T-cell (primary cell): ENCODE data around the gene UNC79. TPM values are rescaled to one million over a fixed set of nuclear protein-coding genes. Genes with fewer than 3 reads are reported as not detected.

Experiments
- ATAC-seq, 4 experiments: fragments of 200-7000 bp in 3 of 4; fragments of 150-1000 bp in 1 of 4; cut with Tn5 transposase; replicated peaks in 1 of 4; 1 replicate in 3 of 4; 2 replicates in 1 of 4; pipeline ENCODE4 v1.10.0; 2021; ENCODE audit warnings: moderate library complexity in 3 of 4, mild to moderate bottlenecking in 2 of 4, moderate number of reproducible peaks in 1 of 4
- CTCF ChIA-PET, 2 donors: fragments of 300-600 bp; sonication (Branson Sonifier 250); formaldehyde crosslinking; loops; one replicate each; lab custom pipeline; 2022; ENCODE audit warnings: antibody characterized with exemption in 2 of 2; lab: Charles Lee
- POLR2A ChIA-PET, 2 donors: fragments of 300-600 bp; sonication (Branson Sonifier 250); formaldehyde crosslinking; loops; one replicate each; lab custom pipeline; 2022; ENCODE audit warnings: antibody characterized with exemption in 2 of 2; lab: Charles Lee
- DNase-seq, 35 experiments: peaks; one replicate each; pipeline versions ENCODE4 v3.0.0 to v3.0.0-alpha.2; 2013 to 2023
- H3K27ac ChIP-seq: one replicate; pipeline ENCODE4 v1.5.1; 2013; ENCODE audit warnings: low read length
- H3K27me3 ChIP-seq, 2 experiments: replicated peaks in 1 of 2; 1 replicate in 1 of 2; 2 replicates in 1 of 2; pipeline versions ENCODE4 v1.6.1 to v1.7.0; 2013; ENCODE audit warnings: low read length in 1 of 2, mixed read lengths in 1 of 2; ENCODE audit not compliant: control insufficient read depth in 2 of 2, insufficient read depth in 2 of 2; ENCODE audit errors: extremely low read depth in 1 of 2
- H3K36me3 ChIP-seq, 2 donors: 1 replicate in 1 of 2; 2 replicates in 1 of 2; pipeline versions ENCODE4 v1.6.1 to v1.7.0; 2013; ENCODE audit warnings: low read length in 1 of 2; ENCODE audit not compliant: control insufficient read depth in 2 of 2, insufficient read depth in 1 of 2; ENCODE audit errors: extremely low read depth in 1 of 2
- H3K4me1 ChIP-seq, 2 experiments: 1 replicate in 1 of 2; 2 replicates in 1 of 2; pipeline versions ENCODE4 v1.6.1 to v1.7.0; 2013; ENCODE audit warnings: low read length in 2 of 2, mixed read lengths in 1 of 2; ENCODE audit not compliant: insufficient read depth in 2 of 2, control insufficient read depth in 1 of 2; ENCODE audit errors: extremely low read depth in 1 of 2
- H3K4me3 ChIP-seq, 2 donors: 1 replicate in 1 of 2; 2 replicates in 1 of 2; pipeline versions ENCODE4 v1.5.1 to v1.7.0; 2013; ENCODE audit warnings: mild to moderate bottlenecking in 2 of 2, low read length in 1 of 2, moderate library complexity in 1 of 2; ENCODE audit not compliant: control insufficient read depth in 1 of 2; ENCODE audit errors: extremely low read depth in 1 of 2
- H3K9me3 ChIP-seq: 2 replicates; pipeline ENCODE4 v1.7.0; 2013
- H3K27ac Mint-ChIP-seq, 2 donors: one replicate each; pipeline ENCODE4 v1.8.0; 2020 to 2021; ENCODE audit warnings: mild to moderate bottlenecking in 2 of 2, mixed read lengths in 2 of 2
- H3K27me3 Mint-ChIP-seq, 2 donors: one replicate each; pipeline ENCODE4 v1.8.0; 2021 to 2022; ENCODE audit warnings: mixed read lengths in 2 of 2
- H3K36me3 Mint-ChIP-seq: one replicate; pipeline ENCODE4 v1.8.0; 2021; ENCODE audit warnings: mixed read lengths
- H3K4me1 Mint-ChIP-seq, 3 donors: one replicate each; pipeline ENCODE4 v1.8.0; 2020 to 2022; ENCODE audit warnings: mixed read lengths in 3 of 3, mild to moderate bottlenecking in 1 of 3
- H3K4me3 Mint-ChIP-seq, 3 donors: one replicate each; pipeline ENCODE4 v1.8.0; 2020 to 2022; ENCODE audit warnings: mild to moderate bottlenecking in 3 of 3, mixed read lengths in 3 of 3, moderate library complexity in 3 of 3
- H3K9me3 Mint-ChIP-seq, 3 donors: one replicate each; pipeline ENCODE4 v1.8.0; 2020 to 2022; ENCODE audit warnings: mixed read lengths in 3 of 3
- WGBS: methylation state at CpG from one replicate; pipeline ENCODE4 v1.1.5; 2013; ENCODE audit warnings: missing lambda C conversion rate; ENCODE audit not compliant: insufficient coverage; 5-methylcytosine and 5-hydroxymethylcytosine counted together
- total RNA-seq, 35 experiments: library from RNA in 6 of 35; stranded (reverse) in 6 of 35; fragments of 120-200 nt in 1 of 35; gene quantifications; one replicate each; pipeline versions ENCODE4 v1.2.1 to v1.2.4 and lab custom pipeline; 2013 to 2026

UNC79 gene
- total RNA-seq, 5 donors from 2014 or later (not counting 1 experiment from before 2014, with no cell fraction given): 0.06 to 0.07 TPM; not detected in 3

DNA sequence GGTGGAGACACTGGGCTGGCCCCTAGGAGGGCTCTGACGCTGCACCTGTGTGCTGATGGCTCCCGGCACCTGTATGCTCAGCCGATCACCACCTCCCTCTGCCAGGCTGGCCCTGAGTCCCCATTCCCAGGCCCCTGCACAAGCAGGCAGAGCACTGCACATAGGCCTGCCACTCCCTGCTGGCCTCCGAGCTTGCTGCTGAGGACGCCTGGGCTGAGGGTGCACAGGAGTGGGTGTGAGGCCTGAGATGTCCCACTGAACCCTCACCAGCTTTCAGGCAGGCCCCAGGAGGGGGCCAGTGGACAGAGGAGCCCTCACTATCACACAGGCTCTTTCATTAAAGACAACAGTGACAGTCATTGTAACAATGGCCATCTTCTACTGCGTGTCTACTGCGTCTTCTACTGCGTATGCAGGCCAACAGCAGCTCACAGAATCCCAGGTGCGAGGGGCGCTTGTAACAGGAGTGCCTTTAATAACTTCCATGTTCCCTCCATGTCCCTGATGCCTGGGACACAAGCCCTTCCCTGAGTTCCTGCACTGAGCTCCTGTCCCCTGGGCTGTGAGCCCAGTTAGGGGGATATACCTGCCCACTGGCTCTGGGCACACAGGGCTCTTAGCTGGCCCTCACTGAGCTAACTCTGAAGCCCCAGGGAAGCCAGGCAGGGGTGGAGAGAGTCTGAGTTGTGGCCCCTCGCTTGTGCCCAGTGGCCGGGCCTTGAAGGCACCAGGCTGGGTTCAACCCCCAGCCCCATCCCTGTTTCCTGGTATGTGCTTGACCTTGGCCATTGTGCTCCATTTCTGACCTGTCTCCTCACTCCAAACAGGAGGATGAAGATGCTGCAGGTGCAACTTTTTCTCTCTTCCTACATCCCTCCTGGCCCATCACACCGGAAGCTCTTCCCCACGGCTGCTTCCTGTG, 286.3 kb downstream of the UNC79 start:
- no peak overlapping the region for H3K4me3 ChIP-seq
- WGBS: 85% methylated on average over 11 of the region's 14 CpGs
- Mint-ChIP-seq H3K4me3 (no peak overlapping the region), H3K4me1 (no peaks in the 10 kb centered on the region), H3K27me3 (peaks cover 12 to 13% of the 10 kb centered on the region in 2 donors), H3K9me3 (no peaks in the 10 kb centered on the region), H3K27ac (no peak overlapping the region), H3K36me3 (no peaks in the 10 kb centered on the region)
- no peaks in the 10 kb centered on the region for H3K4me1 ChIP-seq
- H3K27me3 ChIP-seq: peaks cover 0 to 25% of the 10 kb centered on the region in 2 experiments
- no peaks in the 10 kb centered on the region for H3K9me3 ChIP-seq
- ChIA-PET CTCF (interaction anchor here in 1 of 2 donors (1.0 kb wide), 1 partner anchor 15 kb away, joined by 3 read pairs; no protein-coding TSS in a partner anchor), POLR2A (no interaction called here)
- no peak overlapping the region for H3K27ac ChIP-seq
- no peak for DNase-seq
- ATAC-seq: no peak
- H3K36me3 ChIP-seq: no peaks in the 10 kb centered on the region

DNA sequence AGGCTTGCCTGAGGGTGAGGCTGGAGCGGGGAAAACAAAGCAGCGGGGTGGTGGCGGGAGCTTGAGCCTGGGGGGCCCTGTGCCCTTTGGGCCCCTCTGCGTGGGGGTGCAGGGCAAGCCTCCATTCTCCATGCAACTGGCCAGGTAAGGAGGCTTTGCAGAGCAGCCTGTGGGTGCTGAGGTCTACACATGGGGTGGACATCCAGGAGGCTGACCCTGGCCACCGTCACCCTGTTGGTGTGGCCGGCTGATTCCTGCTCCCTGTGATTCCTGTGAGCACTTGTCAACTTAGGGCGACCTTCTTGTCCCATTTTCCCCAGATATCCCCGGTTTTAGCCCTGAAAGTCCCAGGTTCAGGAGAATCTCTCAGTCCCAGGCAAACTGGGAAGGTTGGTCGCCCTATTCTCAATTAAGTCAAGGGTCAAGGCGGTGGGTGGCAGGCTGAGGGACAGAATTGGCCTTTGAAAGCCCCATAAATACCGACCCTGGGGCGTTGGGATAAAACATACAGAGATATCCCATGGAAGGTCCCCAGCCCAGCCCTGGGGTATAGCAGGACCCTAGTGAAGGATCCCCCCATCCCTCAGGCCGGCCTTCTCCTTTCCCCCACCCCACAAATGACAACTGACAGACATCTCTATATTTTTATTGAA, 287.1 kb downstream of the UNC79 start:
- ATAC-seq (no peak), DNase-seq (no peak)
- Histone ChIP-seq H3K9me3 (no peaks in the 10 kb centered on the region), H3K36me3 (no peaks in the 10 kb centered on the region), H3K27ac (no peak overlapping the region), H3K27me3 (peaks cover 0 to 20% of the 10 kb centered on the region in 2 experiments), H3K4me1 (no peaks in the 10 kb centered on the region), H3K4me3 (no peak overlapping the region)
- POLR2A ChIA-PET: no interaction called here
- Mint-ChIP-seq H3K27me3 (peaks cover 12 to 13% of the 10 kb centered on the region in 2 donors), H3K36me3 (no peaks in the 10 kb centered on the region), H3K27ac (no peak overlapping the region), H3K9me3 (no peaks in the 10 kb centered on the region), H3K4me1 (no peaks in the 10 kb centered on the region), H3K4me3 (no peak overlapping the region)
- WGBS: 56% methylated on average over 2 of the region's 13 CpGs
- CTCF ChIA-PET: interaction anchor here in 1 of 2 donors (1.0 kb wide), 1 partner anchor 14 kb away, joined by 3 read pairs; no protein-coding TSS in a partner anchor

DNA sequence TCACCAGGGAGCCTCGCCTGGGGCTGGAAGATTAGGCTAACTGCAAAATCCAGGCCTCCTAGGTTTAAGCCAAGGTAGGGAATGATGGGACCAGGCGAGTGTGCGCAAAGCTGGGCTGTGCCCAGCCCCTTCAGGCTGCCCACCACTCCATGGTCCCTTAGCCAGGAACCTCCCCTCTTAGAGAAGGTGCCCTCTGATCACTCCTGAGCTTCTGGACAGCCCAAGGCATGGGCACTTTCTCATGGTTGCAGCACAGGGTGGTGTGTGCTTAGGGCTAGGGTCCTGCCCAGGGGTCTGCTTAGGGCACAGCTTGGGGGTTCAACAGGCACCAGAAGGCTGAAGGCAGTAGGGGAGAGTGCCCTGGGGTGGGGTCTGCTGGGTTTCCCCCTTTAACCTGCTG, 288.5 kb downstream of the UNC79 start:
- H3K4me3 Mint-ChIP-seq: no peak overlapping the region
- H3K36me3 ChIP-seq: no peaks in the 10 kb centered on the region
- no peak overlapping the region for H3K4me3 ChIP-seq
- ChIA-PET CTCF (no interaction called here), POLR2A (no interaction called here)
- H3K9me3 Mint-ChIP-seq: no peaks in the 10 kb centered on the region
- H3K36me3 Mint-ChIP-seq: no peaks in the 10 kb centered on the region
- no peaks in the 10 kb centered on the region for H3K9me3 ChIP-seq
- DNase-seq: no peak
- peaks cover 0 to 10% of the 10 kb centered on the region in 2 experiments for H3K27me3 ChIP-seq
- no peak overlapping the region for H3K27ac Mint-ChIP-seq
- no peaks in the 10 kb centered on the region for H3K4me1 ChIP-seq
- no peak for ATAC-seq
- H3K27me3 Mint-ChIP-seq: peaks cover 10 to 13% of the 10 kb centered on the region in 2 donors
- 0% methylated on average over 1 of the region's 3 CpGs for WGBS
- no peak overlapping the region for H3K27ac ChIP-seq
- H3K4me1 Mint-ChIP-seq: no peaks in the 10 kb centered on the region

- WGBS: 72% methylated on average over 8 of the region's 12 CpGs
- peaks cover 3 to 7% of the 10 kb centered on the region in 2 donors for H3K27me3 Mint-ChIP-seq
- ChIA-PET CTCF (no interaction called here), POLR2A (no interaction called here)
- no peaks in the 10 kb centered on the region for H3K9me3 ChIP-seq
- H3K4me1 Mint-ChIP-seq: no peaks in the 10 kb centered on the region
- H3K4me3 ChIP-seq: no peak overlapping the region
- no peaks in the 10 kb centered on the region for H3K4me1 ChIP-seq
- H3K36me3 Mint-ChIP-seq: no peaks in the 10 kb centered on the region
- H3K27me3 ChIP-seq: peaks cover 0 to 8% of the 10 kb centered on the region in 2 experiments
- no peak overlapping the region for H3K4me3 Mint-ChIP-seq
- H3K36me3 ChIP-seq: no peaks in the 10 kb centered on the region
- no peak overlapping the region for H3K27ac Mint-ChIP-seq
- DNase-seq (no peak), ATAC-seq (no peak)
- no peak overlapping the region for H3K27ac ChIP-seq
- H3K9me3 Mint-ChIP-seq: no peaks in the 10 kb centered on the region
Observed at GRCh38 chr14:93720076-93720815, 289.5 kb downstream of the UNC79 start.

- H3K27me3 Mint-ChIP-seq: peaks cover 0 to under 1% of the 10 kb centered on the region in 2 donors
- H3K4me1 ChIP-seq: no peaks in the 10 kb centered on the region
- ATAC-seq (no peak), DNase-seq (peak in 1 of 35 experiments; percentile 6)
- H3K4me1 Mint-ChIP-seq: no peaks in the 10 kb centered on the region
- CTCF ChIA-PET: no interaction called here
- H3K27ac Mint-ChIP-seq: no peak overlapping the region
- no peaks in the 10 kb centered on the region for H3K36me3 ChIP-seq
- 76% methylated on average over 9 of the region's 13 CpGs for WGBS
- H3K27ac ChIP-seq: no peak overlapping the region
- peaks cover 0 to 7% of the 10 kb centered on the region in 2 experiments for H3K27me3 ChIP-seq
- POLR2A ChIA-PET: no interaction called here
- no peaks in the 10 kb centered on the region for H3K9me3 Mint-ChIP-seq
- no peaks in the 10 kb centered on the region for H3K9me3 ChIP-seq
- no peak overlapping the region for H3K4me3 Mint-ChIP-seq
- no peak overlapping the region for H3K4me3 ChIP-seq
- no peaks in the 10 kb centered on the region for H3K36me3 Mint-ChIP-seq
Observed at GRCh38 chr14:93720981-93721483, 290.3 kb downstream of the UNC79 start.

- no peaks in the 10 kb centered on the region for H3K36me3 ChIP-seq
- H3K9me3 Mint-ChIP-seq: no peaks in the 10 kb centered on the region
- peaks cover 0 to 2% of the 10 kb centered on the region in 2 donors for H3K27me3 Mint-ChIP-seq
- H3K4me3 Mint-ChIP-seq: no peak overlapping the region
- no peaks in the 10 kb centered on the region for H3K4me1 Mint-ChIP-seq
- no peak overlapping the region for H3K4me3 ChIP-seq
- no peaks in the 10 kb centered on the region for H3K27me3 ChIP-seq
- H3K9me3 ChIP-seq: no peaks in the 10 kb centered on the region
- WGBS: 100% methylated on average over 3 of the region's 4 CpGs
- ChIA-PET POLR2A (no interaction called here), CTCF (no interaction called here)
- no peaks in the 10 kb centered on the region for H3K4me1 ChIP-seq
- H3K27ac ChIP-seq: no peak overlapping the region
- ATAC-seq (no peak), DNase-seq (no peak)
- no peak overlapping the region for H3K27ac Mint-ChIP-seq
- no peaks in the 10 kb centered on the region for H3K36me3 Mint-ChIP-seq
Observed at GRCh38 chr14:93723001-93723400, 292.3 kb downstream of the UNC79 start.
